ENCODE results near the gene RELT.

Gene RELT

GRCh38 chr11:73376803-73377629 is 817 bp downstream of the RELT start:
- peak; percentile 36 for DNase-seq (ENCODE audit: low read depth)

- no peak for DNase-seq (ENCODE audit: low read depth)
Measured at GRCh38 chr11:73379189-73379880, 3.1 kb downstream of the RELT start.

- DNase-seq (ENCODE audit: low read depth), result no peak
Measured at GRCh38 chr11:73380331-73380730, 4.1 kb downstream of the RELT start.

GRCh38 chr11:73380897-73381410 is 4.8 kb downstream of the RELT start:
- DNase-seq (ENCODE audit: low read depth), result no peak

- DNase-seq (ENCODE audit: low read depth), result no peak
Measured at GRCh38 chr11:73381589-73381988, 5.4 kb downstream of the RELT start.

GRCh38 chr11:73382183-73382582 is 6.0 kb downstream of the RELT start:
- DNase-seq (ENCODE audit: low read depth), result no peak

GRCh38 chr11:73382747-73383146 is 6.5 kb downstream of the RELT start:
- DNase-seq (ENCODE audit: low read depth), result no peak

GRCh38 chr11:73383249-73384124 is 7.3 kb downstream of the RELT start:
- no peak for DNase-seq (ENCODE audit: low read depth)

- DNase-seq (ENCODE audit: low read depth), result no peak
Measured at GRCh38 chr11:73384125-73384441, 7.9 kb downstream of the RELT start.

GRCh38 chr11:73384531-73384871 is 8.3 kb downstream of the RELT start:
- DNase-seq (ENCODE audit: low read depth), result no peak

GRCh38 chr11:73384872-73385689 is 8.9 kb downstream of the RELT start:
- DNase-seq (ENCODE audit: low read depth), result no peak

- DNase-seq (ENCODE audit: low read depth), result no peak
Measured at GRCh38 chr11:73386016-73386415, 9.8 kb downstream of the RELT start.

GRCh38 chr11:73386546-73386945 is 10.3 kb downstream of the RELT start:
- DNase-seq (ENCODE audit: low read depth), result no peak

- DNase-seq (ENCODE audit: low read depth), result no peak
Measured at GRCh38 chr11:73387594-73388264, 11.5 kb downstream of the RELT start.

GRCh38 chr11:73388265-73389133 is 12.3 kb downstream of the RELT start:
- DNase-seq (ENCODE audit: low read depth), result no peak

GRCh38 chr11:73389134-73389525 is 12.9 kb downstream of the RELT start:
- no peak for DNase-seq (ENCODE audit: low read depth)

GRCh38 chr11:73389916-73390315 is 13.7 kb downstream of the RELT start:
- DNase-seq (ENCODE audit: low read depth), result no peak

- DNase-seq (ENCODE audit: low read depth), result no peak
Measured at GRCh38 chr11:73390601-73391565, 14.7 kb downstream of the RELT start.

- DNase-seq (ENCODE audit: low read depth), result no peak
Measured at GRCh38 chr11:73391665-73392064, 15.5 kb downstream of the RELT start.
